Measurements from ENCODE around the gene ARID1B. TPM values are rescaled to one million over a fixed set of nuclear protein-coding genes. Genes with fewer than 3 reads are reported as not detected.

Gene ARID1B
- total and polyA plus RNA-seq, 10 of the 15 experiments (the other 5 are each of a cell fraction or from before 2014, with no cell fraction given), result 24.7 to 133 (median 54.6) TPM

DNA sequence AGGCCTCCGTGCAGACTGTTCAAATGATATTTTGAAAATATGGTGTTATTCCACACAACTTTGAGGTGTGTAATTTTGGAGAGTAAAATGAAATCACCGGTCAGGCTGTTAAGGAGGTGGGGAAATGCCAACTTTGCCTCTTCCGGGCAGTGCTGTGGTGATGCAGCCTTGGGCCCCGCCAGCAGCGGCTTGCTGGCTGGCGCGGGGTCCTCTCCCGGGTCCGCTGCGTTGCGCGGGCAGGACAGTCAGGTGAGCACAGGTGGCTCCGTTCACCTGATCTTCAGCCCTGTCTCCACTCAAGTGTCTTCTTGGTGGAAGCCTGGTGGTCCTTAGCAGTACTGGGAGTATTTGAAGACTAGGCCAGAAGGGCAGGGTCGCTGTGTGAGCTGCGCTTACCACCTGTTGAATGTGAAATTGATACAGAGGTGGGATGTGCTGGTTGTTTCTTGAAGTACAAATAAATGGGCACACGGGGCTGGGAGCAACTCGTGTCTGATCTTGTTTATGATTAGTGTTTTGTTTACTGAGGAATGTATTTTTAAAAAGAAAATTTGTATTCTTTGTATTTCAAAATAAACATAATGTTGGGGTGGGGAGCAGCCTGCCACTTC lies 184.2 kb downstream of the ARID1B start (continued):
- TF ChIP-seq, protein P1, sequence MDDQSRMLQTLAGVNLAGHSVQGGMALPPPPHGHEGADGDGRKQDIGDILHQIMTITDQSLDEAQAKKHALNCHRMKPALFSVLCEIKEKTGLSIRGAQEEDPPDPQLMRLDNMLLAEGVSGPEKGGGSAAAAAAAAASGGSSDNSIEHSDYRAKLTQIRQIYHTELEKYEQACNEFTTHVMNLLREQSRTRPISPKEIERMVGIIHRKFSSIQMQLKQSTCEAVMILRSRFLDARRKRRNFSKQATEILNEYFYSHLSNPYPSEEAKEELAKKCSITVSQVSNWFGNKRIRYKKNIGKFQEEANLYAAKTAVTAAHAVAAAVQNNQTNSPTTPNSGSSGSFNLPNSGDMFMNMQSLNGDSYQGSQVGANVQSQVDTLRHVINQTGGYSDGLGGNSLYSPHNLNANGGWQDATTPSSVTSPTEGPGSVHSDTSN (IDR thresholded peaks at IDR 0.05; ENCODE audit: insufficient replicate concordance, low read depth, low read length), result no peak
- TF ChIP-seq KLF5 (IDR thresholded peaks at IDR 0.05; ENCODE audit: partially characterized antibody), result no peak
- TF ChIP-seq ZNF687 (IDR thresholded peaks at IDR 0.05), result no peak
- TF ChIP-seq, protein P2, sequence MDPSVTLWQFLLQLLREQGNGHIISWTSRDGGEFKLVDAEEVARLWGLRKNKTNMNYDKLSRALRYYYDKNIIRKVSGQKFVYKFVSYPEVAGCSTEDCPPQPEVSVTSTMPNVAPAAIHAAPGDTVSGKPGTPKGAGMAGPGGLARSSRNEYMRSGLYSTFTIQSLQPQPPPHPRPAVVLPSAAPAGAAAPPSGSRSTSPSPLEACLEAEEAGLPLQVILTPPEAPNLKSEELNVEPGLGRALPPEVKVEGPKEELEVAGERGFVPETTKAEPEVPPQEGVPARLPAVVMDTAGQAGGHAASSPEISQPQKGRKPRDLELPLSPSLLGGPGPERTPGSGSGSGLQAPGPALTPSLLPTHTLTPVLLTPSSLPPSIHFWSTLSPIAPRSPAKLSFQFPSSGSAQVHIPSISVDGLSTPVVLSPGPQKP (IDR thresholded peaks at IDR 0.05; ENCODE audit: low read depth, low read length), result no peak

Measured in GM12878 (cell line).